ENCODE measurements around the gene NXNL2.

DNA sequence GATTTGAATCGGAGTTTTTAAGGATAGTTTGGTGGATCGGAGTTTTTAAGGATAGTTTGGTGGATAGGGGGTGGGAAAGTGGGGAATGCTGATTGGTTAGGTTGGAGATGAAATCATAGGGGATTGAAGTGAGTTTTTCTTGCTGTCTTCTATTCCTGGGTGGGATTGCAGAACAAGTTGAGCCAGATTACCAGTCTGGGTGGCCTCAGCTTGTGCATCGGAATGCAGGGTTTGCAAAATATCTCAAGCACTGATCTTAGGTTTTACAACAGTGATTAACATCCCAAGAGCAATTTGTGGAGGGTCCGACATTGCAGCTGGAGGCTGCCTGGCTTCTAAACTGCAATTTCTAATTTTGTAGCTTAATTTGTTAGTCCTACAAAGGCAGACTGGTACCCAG is 23.1 kb upstream of the NXNL2 start:
- no peak for TF ChIP-seq POLR2A (IDR thresholded peaks at IDR 0.05)
- TF ChIP-seq, protein P1, sequence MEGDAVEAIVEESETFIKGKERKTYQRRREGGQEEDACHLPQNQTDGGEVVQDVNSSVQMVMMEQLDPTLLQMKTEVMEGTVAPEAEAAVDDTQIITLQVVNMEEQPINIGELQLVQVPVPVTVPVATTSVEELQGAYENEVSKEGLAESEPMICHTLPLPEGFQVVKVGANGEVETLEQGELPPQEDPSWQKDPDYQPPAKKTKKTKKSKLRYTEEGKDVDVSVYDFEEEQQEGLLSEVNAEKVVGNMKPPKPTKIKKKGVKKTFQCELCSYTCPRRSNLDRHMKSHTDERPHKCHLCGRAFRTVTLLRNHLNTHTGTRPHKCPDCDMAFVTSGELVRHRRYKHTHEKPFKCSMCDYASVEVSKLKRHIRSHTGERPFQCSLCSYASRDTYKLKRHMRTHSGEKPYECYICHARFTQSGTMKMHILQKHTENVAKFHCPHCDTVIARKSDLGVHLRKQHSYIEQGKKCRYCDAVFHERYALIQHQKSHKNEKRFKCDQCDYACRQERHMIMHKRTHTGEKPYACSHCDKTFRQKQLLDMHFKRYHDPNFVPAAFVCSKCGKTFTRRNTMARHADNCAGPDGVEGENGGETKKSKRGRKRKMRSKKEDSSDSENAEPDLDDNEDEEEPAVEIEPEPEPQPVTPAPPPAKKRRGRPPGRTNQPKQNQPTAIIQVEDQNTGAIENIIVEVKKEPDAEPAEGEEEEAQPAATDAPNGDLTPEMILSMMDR (IDR thresholded peaks at IDR 0.05) = no peak

Data from Peyer's patch (tissue), 4 donors.